Stimulated activated CD4-positive, alpha-beta T cell treated with anti-CD3 and anti-CD28 coated beads, Interleukin-12 subunit alpha, Interleukin-12 subunit beta, amount 100 ng/mL, for 4 hours (primary cell): ENCODE results near the gene KLLN.
"Not testable (repeated sequence)": the region's sequence is repeated elsewhere in the genome, so short reads cannot be mapped to it uniquely, and the experiment has no call there.

Source experiments
- DNase-seq: peaks from one replicate; pipeline ENCODE4 v3.0.0-alpha.2; 2020

KLLN gene

DNA sequence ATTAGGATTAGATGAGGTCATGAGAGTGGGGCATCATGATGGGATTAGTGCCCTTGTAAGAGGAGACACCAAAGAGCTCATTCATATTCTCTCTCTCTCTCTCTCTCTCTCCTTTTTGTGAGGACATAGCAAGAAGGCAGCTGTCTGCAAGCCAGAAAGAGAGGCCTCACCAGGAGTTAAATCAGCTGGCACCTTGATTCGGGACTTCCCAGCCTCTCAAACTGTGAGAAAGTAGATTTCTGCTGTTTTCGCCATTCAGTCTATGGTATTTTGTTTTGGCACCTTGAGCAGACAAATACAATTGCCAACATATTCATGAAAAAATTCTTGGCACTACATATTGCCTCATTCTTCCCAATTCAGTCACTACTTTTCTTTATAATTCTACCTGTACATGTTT lies 24.7 kb downstream of the KLLN start:
- DNase-seq: no peak

DNA sequence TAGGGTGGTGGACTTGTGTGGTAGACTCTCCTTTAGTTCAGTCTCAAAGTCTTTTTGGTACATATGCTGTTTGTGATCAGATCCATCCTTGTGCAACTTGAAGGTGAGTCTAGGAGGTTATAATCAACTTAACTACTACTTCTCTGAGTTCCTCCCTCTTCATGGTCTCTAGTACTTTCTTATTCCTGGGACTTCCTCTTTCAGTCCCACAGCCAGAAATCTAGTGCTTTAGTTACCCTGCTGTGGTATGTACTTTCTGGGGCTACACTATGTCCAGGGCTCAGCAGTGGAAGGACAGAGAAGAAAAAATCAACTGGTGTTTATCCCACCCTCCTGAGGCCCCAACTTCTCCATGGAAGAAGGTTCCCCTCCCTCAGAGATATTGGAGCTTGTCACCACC lies 25.9 kb downstream of the KLLN start:
- no peak for DNase-seq

DNA sequence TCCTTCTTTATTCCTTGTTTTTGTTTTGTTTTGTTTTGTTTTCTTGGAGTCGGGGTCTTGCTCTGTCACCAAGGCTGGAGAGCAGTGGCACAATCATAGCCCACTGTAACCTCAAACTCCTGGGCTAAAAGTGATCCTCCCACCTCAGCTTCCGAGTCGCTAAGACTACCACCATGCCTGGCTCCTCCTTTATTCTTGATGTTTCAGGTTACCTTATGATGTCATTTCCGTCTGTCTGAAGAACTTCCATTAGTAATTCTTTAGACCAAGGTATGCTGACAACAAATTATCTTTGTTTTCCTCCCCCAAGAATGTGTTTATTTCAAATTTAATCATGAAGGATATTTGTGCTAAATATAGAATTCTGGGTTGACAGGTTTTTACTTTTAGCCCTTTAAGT lies 27.2 kb downstream of the KLLN start:
- no peak for DNase-seq

DNA sequence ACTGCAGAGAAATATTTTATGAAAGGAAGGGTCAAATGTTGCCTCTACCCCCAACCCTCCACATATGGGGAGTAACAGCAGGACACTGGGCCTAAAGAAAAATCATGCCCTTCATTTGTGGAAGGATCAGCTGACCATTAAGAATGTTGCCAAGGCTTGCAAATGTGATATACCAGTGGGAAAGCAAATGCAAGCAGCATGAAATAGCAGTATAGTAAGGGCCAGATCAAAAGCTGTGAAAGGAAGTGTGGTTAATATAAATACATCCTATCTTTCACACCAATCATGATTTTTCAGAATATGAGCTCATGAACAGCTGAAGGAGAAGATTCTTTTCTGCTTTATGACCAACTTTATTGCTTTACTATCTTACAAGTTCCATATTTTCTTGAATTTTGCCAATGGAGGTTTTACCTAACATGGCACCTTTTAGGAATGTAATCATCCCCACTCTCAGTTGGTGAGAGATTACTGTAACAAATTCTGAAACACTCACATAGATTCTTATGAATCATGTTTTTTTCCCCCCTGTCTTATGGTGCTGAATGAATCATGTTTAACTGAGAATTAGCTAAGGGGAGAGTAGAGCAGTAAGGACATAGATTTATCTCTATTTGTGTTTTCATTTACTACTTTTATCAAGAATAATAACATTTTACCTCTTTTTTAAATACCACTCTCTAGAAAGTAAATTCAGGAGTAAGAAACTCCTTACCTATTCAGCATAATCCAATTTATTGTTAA lies 33.2 kb downstream of the KLLN start:
- no peak for DNase-seq

DNA sequence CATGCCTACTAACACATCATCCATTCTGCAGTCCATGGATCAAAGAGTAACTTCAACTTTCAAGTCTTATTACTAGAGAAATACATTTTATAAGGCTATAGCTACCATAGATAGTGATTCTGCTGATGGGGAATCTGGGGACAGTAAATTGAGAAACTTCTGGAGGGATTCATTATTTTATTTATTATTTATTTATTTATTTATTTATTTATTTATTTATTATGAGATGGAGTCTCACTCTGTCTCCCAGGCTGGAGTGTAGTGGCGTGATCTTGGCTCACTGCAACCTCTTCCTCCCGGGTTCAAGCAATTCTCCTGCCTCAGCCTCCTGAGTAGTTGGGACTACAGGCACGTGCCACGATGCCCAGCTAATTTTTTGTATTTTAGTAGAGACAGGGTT lies 34.3 kb downstream of the KLLN start:
- not testable (repeated sequence) for DNase-seq

DNA sequence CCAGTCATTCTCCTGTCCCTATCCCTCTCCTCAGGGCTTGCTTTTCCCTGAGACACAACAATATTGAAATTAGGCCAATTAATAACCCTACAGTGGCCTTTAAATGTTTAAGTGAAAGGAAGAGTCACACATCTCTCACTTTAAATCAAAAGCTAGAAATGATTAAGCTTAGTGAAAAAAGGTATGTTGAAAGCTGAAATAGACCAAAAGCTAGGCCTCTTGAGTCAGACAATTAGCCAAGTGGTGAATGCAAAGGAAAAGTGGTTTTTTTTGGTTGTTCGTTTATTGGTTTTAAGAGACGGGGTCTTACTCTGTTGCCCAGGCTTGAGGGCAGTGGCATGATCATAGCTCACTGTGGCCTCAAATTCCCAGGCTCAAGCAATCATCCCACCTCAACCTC lies 35.7 kb downstream of the KLLN start:
- no peak for DNase-seq

DNA sequence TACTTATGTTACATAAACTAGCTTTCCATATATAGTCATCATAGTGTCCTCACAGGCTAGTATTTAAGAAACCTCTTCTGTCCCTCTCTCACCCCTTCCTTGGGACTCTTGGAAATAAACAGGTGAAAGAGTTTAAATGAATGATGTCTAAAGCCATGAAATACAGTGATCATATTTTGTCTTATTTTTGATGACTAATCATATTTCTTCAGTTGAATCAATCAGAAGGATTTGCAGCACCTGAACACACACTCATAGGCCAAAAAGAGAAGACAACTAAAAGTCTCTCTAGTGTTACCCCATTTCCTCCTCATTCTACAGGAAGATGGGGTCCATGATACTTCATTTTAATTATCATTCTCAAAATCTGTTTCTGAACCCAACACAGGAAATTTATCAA lies 36.7 kb downstream of the KLLN start:
- DNase-seq: no peak

DNA sequence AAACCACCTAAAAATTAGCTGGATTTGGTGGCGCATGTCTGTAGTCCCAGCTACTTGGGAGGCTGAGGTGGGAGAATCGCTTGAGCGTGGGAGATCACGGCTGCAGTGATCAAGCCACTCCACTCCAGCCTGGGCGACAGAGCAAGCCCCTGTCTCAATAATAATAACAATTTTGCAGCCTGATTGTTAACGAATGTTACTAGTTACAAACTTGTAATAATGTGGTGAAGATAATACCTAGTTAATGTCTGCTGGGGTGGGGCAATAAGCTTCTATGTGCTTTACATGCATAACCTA lies 44.1 kb downstream of the KLLN start:
- DNase-seq: no peak

DNA sequence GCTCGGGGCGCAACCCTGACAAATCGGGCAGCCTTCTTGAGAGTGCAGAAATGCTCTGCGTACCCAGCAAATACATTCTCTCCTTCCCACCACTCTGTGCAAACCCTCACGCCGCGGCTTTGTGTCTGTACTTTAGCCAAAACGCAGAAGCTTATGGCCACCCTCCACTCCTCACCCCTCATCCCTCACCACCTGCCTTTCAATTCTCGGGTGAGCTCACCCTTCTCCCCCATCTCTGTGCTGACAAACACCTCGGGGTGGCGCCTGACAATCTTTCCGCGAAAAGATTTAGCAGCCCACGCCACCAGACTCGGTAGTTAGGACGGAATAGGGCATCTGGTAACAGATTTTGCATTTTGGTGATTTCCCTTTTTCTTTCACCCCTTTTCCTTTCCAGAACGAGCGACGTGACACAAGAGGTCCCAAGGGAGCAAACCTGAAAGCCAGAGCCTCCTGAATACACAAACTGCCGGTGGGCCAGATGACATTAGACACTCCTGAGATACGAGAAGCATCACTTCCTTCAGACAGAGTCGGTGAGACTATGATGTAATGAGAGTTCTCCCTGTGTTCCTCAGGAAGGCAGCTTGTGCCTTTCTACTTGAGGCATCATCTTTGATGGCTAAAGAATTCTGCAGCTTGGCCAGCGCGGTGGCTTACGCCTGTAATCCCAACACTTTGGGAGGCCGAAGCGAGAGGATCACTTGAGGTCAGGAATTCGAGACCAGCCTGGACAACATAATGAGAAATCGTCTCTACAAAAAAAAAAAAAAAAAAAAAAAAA lies 44.6 kb downstream of the KLLN start:
- peak; percentile 59 for DNase-seq

DNA sequence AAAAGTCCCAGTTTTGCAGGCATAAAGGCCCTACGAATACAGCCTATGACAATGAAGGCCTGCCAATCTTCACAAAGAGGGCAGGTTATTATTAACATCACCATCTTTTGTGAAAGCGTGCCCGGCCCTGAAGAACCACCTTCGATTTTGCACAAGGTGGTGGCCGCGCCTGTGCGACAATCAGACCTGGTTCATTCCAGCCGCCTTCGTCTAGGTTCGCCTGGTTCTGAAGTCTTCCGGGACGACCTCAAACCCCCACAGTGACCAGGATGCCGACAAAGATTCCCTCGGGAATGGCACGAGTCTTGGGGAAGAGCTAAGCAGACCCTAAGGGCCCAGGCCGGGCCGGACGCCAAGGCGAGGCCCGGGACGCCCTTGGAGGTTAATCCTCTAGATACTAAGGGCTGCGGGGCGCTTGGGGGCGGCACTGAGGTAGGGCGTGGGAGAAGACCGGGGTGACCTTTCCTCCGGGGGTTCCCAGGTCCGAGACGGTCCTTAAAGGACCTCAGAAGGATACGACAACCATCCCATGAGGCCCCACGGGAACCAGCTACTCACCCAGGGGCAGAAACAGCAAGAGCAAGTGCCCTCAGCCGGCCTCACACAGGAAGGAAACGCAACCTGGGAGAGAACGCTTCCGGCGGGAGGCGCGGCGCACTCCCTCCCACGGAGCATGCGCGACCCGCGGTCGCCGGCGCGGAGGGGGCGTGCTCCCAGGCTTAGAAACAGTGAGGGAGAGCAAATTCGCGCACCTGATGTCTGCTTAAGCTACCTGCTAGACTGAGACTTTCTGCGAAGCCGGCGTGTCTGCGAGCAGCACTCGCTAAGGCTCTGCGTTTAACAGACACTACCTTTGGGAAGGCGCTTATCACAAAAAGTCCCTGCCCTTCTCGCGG lies 45.5 kb downstream of the KLLN start, which contains the start of gene ATAD1:
TSS of gene ATAD1 (minus strand) at position 618 of the 896 bp plus-strand sequence. CDS start 3,627 bp downstream, outside the sequence.
- DNase-seq: peak; percentile 81

DNA sequence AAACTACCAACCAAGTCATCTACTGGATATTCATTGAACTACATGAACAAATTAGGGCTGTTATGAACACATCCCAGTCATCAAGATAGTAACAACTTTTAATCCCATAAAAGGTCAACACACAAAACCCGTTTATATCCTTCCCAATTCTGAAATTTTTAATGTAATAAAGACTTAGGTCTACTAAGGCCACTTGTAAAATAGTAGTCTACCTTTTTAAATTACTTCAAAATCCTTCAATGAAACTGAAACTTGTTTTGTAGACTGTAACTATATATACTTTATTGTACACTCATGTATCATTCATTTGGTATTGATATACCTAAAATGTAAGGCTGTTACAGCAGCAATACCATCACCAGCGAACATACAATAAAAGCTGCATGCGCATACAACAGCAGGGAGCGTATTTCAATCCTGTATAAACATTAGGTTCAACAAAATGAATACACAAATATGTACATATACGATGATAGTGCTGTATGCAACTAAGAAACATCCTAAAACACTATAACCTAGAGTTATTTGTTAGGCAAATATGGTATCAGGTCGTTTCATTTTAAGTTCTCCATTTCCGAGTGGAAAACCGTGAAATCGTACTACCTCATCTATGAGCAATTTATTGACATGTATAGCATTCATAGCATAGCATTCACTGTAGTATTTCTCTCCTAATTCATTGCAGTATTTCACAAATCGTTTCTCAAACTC lies 46.3 kb downstream of the KLLN start:
- no peak for DNase-seq

DNA sequence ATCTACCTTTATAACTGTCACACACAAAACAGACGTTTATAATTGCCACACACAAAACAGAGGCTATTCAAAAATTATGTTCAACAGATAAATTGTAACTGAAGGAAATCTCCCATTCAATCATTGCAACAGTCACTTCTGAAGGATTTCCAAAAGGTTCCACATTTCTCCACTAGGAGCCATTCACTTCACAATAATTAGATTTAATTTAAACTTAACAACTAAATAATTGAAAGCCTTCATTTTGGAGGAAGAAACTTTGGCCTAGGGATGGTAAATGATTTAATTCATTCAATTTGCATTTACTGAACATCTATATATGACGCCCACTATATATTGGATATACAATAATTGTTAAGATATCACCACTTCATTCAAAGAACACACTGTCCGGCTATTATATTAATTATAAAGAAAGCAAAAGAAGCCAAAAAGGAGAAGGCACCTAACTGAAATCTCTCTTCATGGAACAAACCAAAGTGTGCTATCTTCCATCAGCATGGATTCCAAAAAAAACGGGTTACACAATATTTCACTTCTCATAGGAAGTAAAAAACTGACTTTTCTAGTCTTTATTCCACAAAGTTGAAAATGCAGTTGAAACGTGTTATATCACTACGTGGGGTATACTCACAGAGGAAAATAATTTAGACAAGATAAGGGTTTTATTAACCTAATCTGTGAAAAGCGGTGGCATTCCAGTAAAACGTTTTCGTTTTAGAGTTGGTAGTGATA lies 47.0 kb downstream of the KLLN start:
- no peak for DNase-seq
